ENCODE results near the gene ZNF205. TPM values are rescaled to one million over a fixed set of nuclear protein-coding genes. Genes with fewer than 3 reads are reported as not detected.
"Not testable (repeated sequence)": the region's sequence is repeated elsewhere in the genome, so short reads cannot be mapped to it uniquely, and the experiment has no call there.

ZNF205 gene
- total and polyA plus RNA-seq, 2 of the 8 experiments (the other 6 are each of a cell fraction or from before 2014, with no cell fraction given): 19.1 to 19.9 TPM

DNA sequence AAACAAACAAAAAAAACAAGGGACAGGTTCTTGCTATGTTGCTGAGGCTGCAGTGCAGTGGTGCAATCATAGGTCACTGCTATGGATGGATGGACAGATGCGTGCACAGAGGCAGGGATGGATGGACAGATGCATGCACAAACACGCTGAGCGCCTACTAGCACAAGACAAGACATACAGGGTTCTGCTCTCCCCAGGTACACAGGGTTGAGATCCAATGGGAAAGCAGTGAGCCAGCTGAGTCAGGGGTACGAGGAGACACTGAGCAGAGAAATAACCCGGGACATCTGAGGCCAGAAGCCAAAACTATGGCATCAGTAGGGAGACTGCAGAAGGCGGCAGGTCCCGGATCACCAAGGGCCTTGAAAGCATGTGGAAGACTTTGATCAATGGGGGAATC, 40.7 kb upstream of the ZNF205 start (continued):
- TF ChIP-seq, protein P1, sequence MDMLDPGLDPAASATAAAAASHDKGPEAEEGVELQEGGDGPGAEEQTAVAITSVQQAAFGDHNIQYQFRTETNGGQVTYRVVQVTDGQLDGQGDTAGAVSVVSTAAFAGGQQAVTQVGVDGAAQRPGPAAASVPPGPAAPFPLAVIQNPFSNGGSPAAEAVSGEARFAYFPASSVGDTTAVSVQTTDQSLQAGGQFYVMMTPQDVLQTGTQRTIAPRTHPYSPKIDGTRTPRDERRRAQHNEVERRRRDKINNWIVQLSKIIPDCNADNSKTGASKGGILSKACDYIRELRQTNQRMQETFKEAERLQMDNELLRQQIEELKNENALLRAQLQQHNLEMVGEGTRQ (IDR thresholded peaks at IDR 0.05; ENCODE audit: low read length): no peak
- TF ChIP-seq, protein P2, sequence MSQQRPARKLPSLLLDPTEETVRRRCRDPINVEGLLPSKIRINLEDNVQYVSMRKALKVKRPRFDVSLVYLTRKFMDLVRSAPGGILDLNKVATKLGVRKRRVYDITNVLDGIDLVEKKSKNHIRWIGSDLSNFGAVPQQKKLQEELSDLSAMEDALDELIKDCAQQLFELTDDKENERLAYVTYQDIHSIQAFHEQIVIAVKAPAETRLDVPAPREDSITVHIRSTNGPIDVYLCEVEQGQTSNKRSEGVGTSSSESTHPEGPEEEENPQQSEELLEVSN (IDR thresholded peaks at IDR 0.05): no peak
- TF ChIP-seq SAP30 (IDR thresholded peaks at IDR 0.05; ENCODE audit: insufficient read depth, insufficient replicate concordance, low read length) (no peak), HDAC2 (IDR thresholded peaks at IDR 0.05; ENCODE audit: borderline replicate concordance in 1 of 2, low read depth in 2 of 2, low read length in 2 of 2) (no peak), TAF7 (optimal IDR thresholded peaks at IDR 0.05; ENCODE audit: borderline replicate concordance, low read depth, low read length) (no peak), SIRT6 (IDR thresholded peaks at IDR 0.05; ENCODE audit: low read length) (no peak), SP2 (IDR thresholded peaks at IDR 0.05; ENCODE audit: low read length) (no peak), KDM4A (IDR thresholded peaks at IDR 0.05; ENCODE audit: low read depth, low read length, severe bottlenecking) (no peak), TEAD4 (IDR thresholded peaks at IDR 0.05; ENCODE audit: low read depth, low read length) (no peak)

GRCh38 chr16:3072148-3072547, 40.2 kb upstream of the ZNF205 start:
- H3K4me1 ChIP-seq (replicated peaks in 1 of 4; ENCODE audit: control insufficient read depth in 3 of 4, insufficient read depth in 4 of 4, low read length in 3 of 4); H2BK15ac ChIP-seq (ENCODE audit: low read length); H4K20me1 ChIP-seq (replicated peaks in 1 of 2; ENCODE audit: control insufficient read depth in 1 of 2, insufficient read depth in 2 of 2, low read length in 2 of 2); H4K91ac ChIP-seq (replicated peaks; ENCODE audit: insufficient read length, low read length); H3K18ac ChIP-seq (ENCODE audit: extremely low read depth, low read length); H3K27me3 ChIP-seq (replicated peaks in 1 of 4; ENCODE audit: control insufficient read depth in 3 of 4, extremely low read depth in 1 of 4, insufficient read depth in 3 of 4, low read length in 3 of 4); H4K5ac ChIP-seq (ENCODE audit: insufficient read length, low read depth, low read length); H3K9ac ChIP-seq (replicated peaks in 1 of 4; ENCODE audit: extremely low read depth in 1 of 4, low read depth in 3 of 4, low read length in 3 of 4); H3K14ac ChIP-seq (ENCODE audit: insufficient read length); H3K79me1 ChIP-seq (ENCODE audit: low read depth, low read length); H2AK5ac ChIP-seq (ENCODE audit: low read depth, low read length); H2BK120ac ChIP-seq (replicated peaks; ENCODE audit: low read depth, low read length); DNase-seq (ENCODE audit: low read depth in 1 of 2, low spot score in 2 of 2); H3K9me3 ChIP-seq (ENCODE audit: insufficient read depth in 2 of 2, low read depth in 1 of 2, low read length in 1 of 2); H3K4me2 ChIP-seq (ENCODE audit: insufficient read depth in 1 of 2, low read depth in 2 of 2, low read length in 2 of 2); H4K8ac ChIP-seq (ENCODE audit: extremely low read depth, insufficient read depth, low read length); H3K56ac ChIP-seq (replicated peaks; ENCODE audit: insufficient read length, low read depth, low read length); H3K23ac ChIP-seq (ENCODE audit: insufficient read length); H3K79me2 ChIP-seq (ENCODE audit: control insufficient read depth in 1 of 2, insufficient read depth in 2 of 2, low read length in 2 of 2); H2BK12ac ChIP-seq (ENCODE audit: low read depth, low read length); H3K36me3 ChIP-seq (ENCODE audit: control insufficient read depth in 2 of 4, insufficient read depth in 4 of 4, low read length in 3 of 4); H3K23me2 ChIP-seq (ENCODE audit: low read depth, low read length); H2BK20ac ChIP-seq (ENCODE audit: low read length); H2AFZ ChIP-seq (ENCODE audit: low read length); H3K4me3 ChIP-seq (ENCODE audit: extremely low read depth in 1 of 4, insufficient read depth in 2 of 4, low read depth in 3 of 4, low read length in 4 of 4); H3K27ac ChIP-seq (ENCODE audit: low read depth, low read length); FAIRE-seq; H3K4ac ChIP-seq (replicated peaks; ENCODE audit: insufficient read length, low read depth, low read length); H2BK5ac ChIP-seq (ENCODE audit: low read depth, low read length): not testable (repeated sequence)
- 96% methylated on average over 3 of the region's 4 CpGs; no CpG with 5 or more reads in 1 of the 2 experiments for WGBS, 2 experiments (ENCODE audit: extremely low coverage in 1 of 2, insufficient coverage in 1 of 2, insufficient read length in 1 of 2, insufficient replicate concordance in 2 of 2, low coverage in 1 of 2, low lambda C conversion rate in 2 of 2, missing lambda C conversion rate in 1 of 2)
- CTCF ChIA-PET (ENCODE audit: partially characterized antibody): interaction anchor here (2.0 kb wide), 2 partner anchors 14 to 33 kb away, joined by 5 to 9 read pairs; no protein-coding TSS in a partner anchor
- POLR2A ChIA-PET (ENCODE audit: partially characterized antibody): interaction anchor here (1.2 kb wide), 2 partner anchors 8 to 15 kb away, joined by 3 read pairs; no protein-coding TSS in a partner anchor

Measured in H1 (cell line).